Progenitor cell of endocrine pancreas (in vitro differentiated cells): ENCODE results near the gene MYO9B. TPM values are rescaled to one million over a fixed set of nuclear protein-coding genes. Genes with fewer than 3 reads are reported as not detected.

Experiments
- DNase-seq: peaks from one replicate; pipeline ENCODE4 v3.0.0; 2021; ENCODE audit warnings: low spot score; ENCODE audit not compliant: unreplicated experiment
- H3K27ac Mint-ChIP-seq: 2 replicates; pipeline ENCODE4 v1.8.0; 2021; ENCODE audit warnings: mild to moderate bottlenecking, moderate library complexity, mixed read lengths
- H3K27me3 Mint-ChIP-seq: 2 replicates; pipeline ENCODE4 v1.8.0; 2021; ENCODE audit warnings: mixed read lengths
- H3K36me3 Mint-ChIP-seq: 2 replicates; pipeline ENCODE4 v1.8.0; 2022; ENCODE audit warnings: mixed read lengths; ENCODE audit not compliant: insufficient read depth
- H3K4me1 Mint-ChIP-seq: 2 replicates; pipeline ENCODE4 v1.8.0; 2021; ENCODE audit warnings: low read depth, mixed read lengths
- H3K4me3 Mint-ChIP-seq: 2 replicates; pipeline ENCODE4 v1.8.0; 2021; ENCODE audit warnings: low read depth, mild to moderate bottlenecking, moderate library complexity, mixed read lengths
- H3K9me3 Mint-ChIP-seq: 2 replicates; pipeline ENCODE4 v1.8.0; 2021; ENCODE audit warnings: low read depth, mixed read lengths
- total RNA-seq: library from RNA; stranded (reverse); gene quantifications from 2 replicates; pipeline ENCODE4 v1.2.1, GENCODE V29; 2021
- TF ChIP-seq, protein P1 (sequence below): fragments of 200-600 bp; sonication (generic); IDR thresholded peaks from one replicate; pipeline ENCODE4 v1.5.0; 2021; ENCODE audit warnings: antibody characterized with exemption, mild to moderate bottlenecking; ENCODE audit not compliant: unreplicated experiment

Gene MYO9B
- total RNA-seq, 1 donor from 2014 or later, result 79.7 TPM

DNA sequence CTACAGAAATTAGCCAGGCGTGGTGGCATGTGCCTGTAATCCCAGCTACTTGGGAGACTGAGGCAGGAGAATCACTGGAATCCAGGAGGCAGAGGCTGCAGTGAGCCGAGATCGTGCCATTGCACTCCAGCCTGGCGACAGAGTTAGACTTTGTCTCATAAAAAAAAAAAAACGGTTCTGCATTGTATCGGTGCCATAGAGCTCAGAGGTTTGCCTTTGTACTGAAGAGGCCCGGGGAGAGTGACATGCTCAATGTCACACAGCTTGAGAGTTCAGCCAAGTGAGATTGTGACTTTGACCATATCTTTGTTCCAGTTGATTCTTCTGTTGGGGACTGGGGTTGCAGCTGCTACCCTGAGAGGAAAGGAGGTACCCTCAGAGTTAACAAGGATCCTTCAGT is 4.7 kb upstream of the MYO9B start:
- TF ChIP-seq, protein P1, sequence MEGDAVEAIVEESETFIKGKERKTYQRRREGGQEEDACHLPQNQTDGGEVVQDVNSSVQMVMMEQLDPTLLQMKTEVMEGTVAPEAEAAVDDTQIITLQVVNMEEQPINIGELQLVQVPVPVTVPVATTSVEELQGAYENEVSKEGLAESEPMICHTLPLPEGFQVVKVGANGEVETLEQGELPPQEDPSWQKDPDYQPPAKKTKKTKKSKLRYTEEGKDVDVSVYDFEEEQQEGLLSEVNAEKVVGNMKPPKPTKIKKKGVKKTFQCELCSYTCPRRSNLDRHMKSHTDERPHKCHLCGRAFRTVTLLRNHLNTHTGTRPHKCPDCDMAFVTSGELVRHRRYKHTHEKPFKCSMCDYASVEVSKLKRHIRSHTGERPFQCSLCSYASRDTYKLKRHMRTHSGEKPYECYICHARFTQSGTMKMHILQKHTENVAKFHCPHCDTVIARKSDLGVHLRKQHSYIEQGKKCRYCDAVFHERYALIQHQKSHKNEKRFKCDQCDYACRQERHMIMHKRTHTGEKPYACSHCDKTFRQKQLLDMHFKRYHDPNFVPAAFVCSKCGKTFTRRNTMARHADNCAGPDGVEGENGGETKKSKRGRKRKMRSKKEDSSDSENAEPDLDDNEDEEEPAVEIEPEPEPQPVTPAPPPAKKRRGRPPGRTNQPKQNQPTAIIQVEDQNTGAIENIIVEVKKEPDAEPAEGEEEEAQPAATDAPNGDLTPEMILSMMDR, result no peak
- peaks cover 12% of the 10 kb centered on the region for H3K4me1 Mint-ChIP-seq
- H3K9me3 Mint-ChIP-seq, result no peaks in the 10 kb centered on the region
- no peak overlapping the region for H3K4me3 Mint-ChIP-seq
- no peak for DNase-seq
- peaks cover 4% of the 10 kb centered on the region for H3K36me3 Mint-ChIP-seq
- H3K27ac Mint-ChIP-seq, result no peak overlapping the region
- H3K27me3 Mint-ChIP-seq, result no peaks in the 10 kb centered on the region

DNA sequence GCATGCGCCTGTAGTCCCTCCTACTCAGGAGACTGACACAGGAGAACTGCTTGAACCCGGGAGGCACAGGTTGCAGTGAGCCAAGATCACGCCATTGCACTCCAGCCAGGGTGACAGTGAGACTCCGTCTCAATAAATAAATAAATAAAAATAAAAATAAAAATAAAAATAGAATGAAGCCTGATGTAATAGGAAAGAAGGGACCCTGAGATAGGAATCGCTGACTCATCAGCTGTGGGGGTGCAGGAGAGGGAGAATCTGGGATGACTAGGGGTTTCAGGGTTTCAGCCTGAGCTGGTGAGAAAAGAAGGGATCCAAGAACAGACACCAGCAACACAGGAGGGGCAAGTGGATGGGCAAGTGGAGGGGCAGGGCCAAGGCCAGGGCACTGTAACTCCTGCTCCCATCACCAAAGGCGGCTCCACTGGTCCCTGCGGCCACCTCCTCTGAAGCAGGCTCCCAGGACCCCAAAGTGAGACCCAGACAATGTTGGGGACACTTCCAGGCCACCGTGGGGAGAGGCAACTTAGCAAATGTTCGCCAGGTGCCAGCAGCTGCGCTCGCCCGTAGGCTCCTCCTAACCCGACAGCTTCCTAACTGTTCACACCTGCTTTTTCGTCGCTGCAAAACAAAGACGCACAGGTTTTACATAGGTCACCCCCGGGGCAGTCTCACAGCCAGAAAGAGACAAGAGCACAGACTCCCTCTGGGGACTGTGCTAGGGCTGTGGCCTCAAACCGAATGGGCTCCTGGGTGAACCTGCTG is 1.5 kb upstream of the MYO9B start:
- TF ChIP-seq, protein P1, result no peak
- Mint-ChIP-seq H3K4me1 (peaks cover 22% of the 10 kb centered on the region), H3K4me3 (peak overlapping the region; percentile 91), H3K36me3 (peaks cover 4% of the 10 kb centered on the region), H3K27me3 (no peaks in the 10 kb centered on the region), H3K9me3 (no peaks in the 10 kb centered on the region), H3K27ac (peak overlapping the region; percentile 96)
- no peak for DNase-seq

DNA sequence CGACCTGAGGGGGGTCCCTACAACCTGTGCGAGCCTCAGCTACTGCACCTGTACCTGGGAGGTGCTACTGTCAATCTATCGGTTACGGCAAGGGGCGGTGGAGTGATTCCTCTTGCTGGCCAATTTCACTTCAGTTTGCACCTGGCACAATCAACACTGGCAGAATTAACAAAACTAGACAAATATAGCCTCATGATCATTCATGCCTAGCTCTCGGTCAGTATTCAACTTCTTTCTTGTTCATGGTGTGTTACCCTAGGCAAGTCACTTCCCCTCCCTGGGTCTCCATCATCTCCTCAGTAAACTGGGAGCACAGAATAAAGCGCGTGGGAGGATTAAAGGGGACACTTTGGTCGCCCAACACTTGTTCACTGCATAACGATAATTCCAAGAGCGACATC is 943 bp upstream of the MYO9B start:
- Mint-ChIP-seq H3K27ac (peak overlapping the region; percentile 96), H3K36me3 (peaks cover 4% of the 10 kb centered on the region), H3K4me3 (peak overlapping the region; percentile 91), H3K9me3 (no peaks in the 10 kb centered on the region), H3K27me3 (no peaks in the 10 kb centered on the region), H3K4me1 (peaks cover 22% of the 10 kb centered on the region)
- TF ChIP-seq, protein P1, result no peak
- DNase-seq, result no peak

DNA sequence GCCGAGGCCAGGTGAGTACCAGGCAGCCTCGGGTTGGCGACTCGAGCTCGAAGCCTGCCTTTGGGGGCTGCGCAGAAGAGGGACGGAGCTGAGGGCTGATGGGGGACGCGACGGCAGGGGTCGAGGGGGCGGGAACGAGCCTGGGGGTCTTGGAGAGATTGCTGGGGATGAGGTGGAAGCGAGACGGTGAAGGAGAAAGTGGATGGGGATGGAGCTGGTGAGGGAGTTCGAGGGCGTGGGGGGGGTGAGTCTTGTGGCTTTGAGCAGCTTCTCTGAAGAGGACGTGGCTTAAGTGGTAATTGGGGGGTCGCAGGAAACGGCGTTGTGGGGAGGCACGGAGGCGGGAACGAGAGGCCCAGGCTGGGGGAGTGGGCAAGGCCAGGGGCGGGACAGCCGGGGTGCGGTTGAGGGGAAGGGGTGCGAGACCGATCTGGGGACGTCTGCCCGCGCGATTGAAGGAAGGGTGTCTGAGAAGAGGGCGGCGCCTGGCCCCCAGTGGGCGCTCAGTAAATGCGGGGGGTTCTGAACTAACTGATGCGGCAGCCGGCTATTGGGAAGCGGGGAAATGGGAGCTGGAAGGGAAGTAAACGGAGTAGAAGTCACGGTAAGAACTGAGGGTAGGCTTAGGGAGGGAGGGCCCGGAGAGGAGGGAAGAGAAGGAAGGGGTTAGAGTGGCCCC is 426 bp downstream of the MYO9B start:
- peak overlapping the region; percentile 91 for H3K4me3 Mint-ChIP-seq
- H3K36me3 Mint-ChIP-seq, result peaks cover 2% of the 10 kb centered on the region
- H3K27ac Mint-ChIP-seq, result peak overlapping the region; percentile 80
- TF ChIP-seq, protein P1, result no peak
- H3K4me1 Mint-ChIP-seq, result peaks cover 22% of the 10 kb centered on the region
- DNase-seq, result no peak
- no peaks in the 10 kb centered on the region for H3K27me3 Mint-ChIP-seq
- no peaks in the 10 kb centered on the region for H3K9me3 Mint-ChIP-seq

DNA sequence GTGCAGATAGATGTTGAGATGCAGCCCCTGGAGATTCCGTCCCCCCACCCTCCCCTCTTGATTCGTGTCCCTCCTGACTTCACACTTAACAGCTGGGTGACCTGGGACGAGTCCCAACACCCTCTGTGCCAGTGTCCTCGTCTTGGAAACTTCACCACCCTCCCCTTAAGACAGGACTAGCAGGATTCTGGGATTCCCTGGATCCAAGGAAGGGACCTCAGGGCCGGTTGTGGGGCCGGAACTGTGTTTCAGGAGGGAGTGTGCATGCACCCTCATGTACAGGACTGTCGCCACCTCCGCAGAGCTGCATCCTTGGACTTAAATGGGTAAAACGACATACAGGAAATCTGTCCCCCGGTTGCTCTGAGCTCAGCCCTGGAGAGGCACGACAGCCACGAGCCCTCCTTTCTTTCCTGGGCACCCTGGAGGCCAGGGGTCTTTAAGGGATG is 990 bp downstream of the MYO9B start:
- H3K4me3 Mint-ChIP-seq, result peak overlapping the region; percentile 91
- peak overlapping the region; percentile 16 for H3K27ac Mint-ChIP-seq
- H3K4me1 Mint-ChIP-seq, result peaks cover 22% of the 10 kb centered on the region
- no peaks in the 10 kb centered on the region for H3K36me3 Mint-ChIP-seq
- no peaks in the 10 kb centered on the region for H3K27me3 Mint-ChIP-seq
- no peaks in the 10 kb centered on the region for H3K9me3 Mint-ChIP-seq
- TF ChIP-seq, protein P1, result no peak
- DNase-seq, result no peak
